ENCODE measurements around the gene HAUS2.
A peak's percentile ranks its signal among the peaks of the same experiment; 100 is the strongest.
"Not testable (repeated sequence)": the region's sequence is repeated elsewhere in the genome, so short reads cannot be mapped to it uniquely, and the experiment has no call there.

HAUS2 gene

GRCh38 chr15:42576040-42576594 is 27.5 kb downstream of the HAUS2 start:
- DNase-seq (ENCODE audit: low read depth): no peak

- no peak for DNase-seq (ENCODE audit: low read depth)
Observed at GRCh38 chr15:42576776-42577175, 28.1 kb downstream of the HAUS2 start.

- no peak for DNase-seq (ENCODE audit: low read depth)
Observed at GRCh38 chr15:42577514-42578031, 28.9 kb downstream of the HAUS2 start.

GRCh38 chr15:42578984-42579537 is 30.4 kb downstream of the HAUS2 start:
- no peak for DNase-seq (ENCODE audit: low read depth)

GRCh38 chr15:42581272-42581730 is 32.7 kb downstream of the HAUS2 start:
- DNase-seq (ENCODE audit: low read depth): peak; percentile 66

GRCh38 chr15:42582569-42583375 is 34.1 kb downstream of the HAUS2 start:
- no peak for DNase-seq (ENCODE audit: low read depth)

GRCh38 chr15:42584031-42584765 is 35.6 kb downstream of the HAUS2 start:
- DNase-seq (ENCODE audit: low read depth): no peak

- no peak for DNase-seq (ENCODE audit: low read depth)
Observed at GRCh38 chr15:42590619-42591237, 42.1 kb downstream of the HAUS2 start.

- DNase-seq (ENCODE audit: low read depth): no peak
Observed at GRCh38 chr15:42591238-42591934, 42.7 kb downstream of the HAUS2 start.

GRCh38 chr15:42592716-42593115 is 44.1 kb downstream of the HAUS2 start:
- DNase-seq (ENCODE audit: low read depth): no peak

- no peak for DNase-seq (ENCODE audit: low read depth)
Observed at GRCh38 chr15:42593143-42593542, 44.5 kb downstream of the HAUS2 start.

- DNase-seq (ENCODE audit: low read depth): no peak
Observed at GRCh38 chr15:42594095-42594494, 45.5 kb downstream of the HAUS2 start.

GRCh38 chr15:42595626-42596240 is 47.1 kb downstream of the HAUS2 start:
- no peak for DNase-seq (ENCODE audit: low read depth)

GRCh38 chr15:42601316-42601715 is 52.7 kb downstream of the HAUS2 start:
- DNase-seq (ENCODE audit: low read depth): not testable (repeated sequence)

- no peak for DNase-seq (ENCODE audit: low read depth)
Observed at GRCh38 chr15:42602501-42602900, 53.9 kb downstream of the HAUS2 start.

- no peak for DNase-seq (ENCODE audit: low read depth)
Observed at GRCh38 chr15:42603978-42604377, 55.3 kb downstream of the HAUS2 start.

GRCh38 chr15:42604894-42605744 is 56.5 kb downstream of the HAUS2 start:
- no peak for DNase-seq (ENCODE audit: low read depth)

GRCh38 chr15:42605796-42606195 is 57.2 kb downstream of the HAUS2 start:
- no peak for DNase-seq (ENCODE audit: low read depth)

GRCh38 chr15:42608110-42608531 is 59.5 kb downstream of the HAUS2 start:
- DNase-seq (ENCODE audit: low read depth): no peak
